Activated naive CD8-positive, alpha-beta T cell treated with anti-CD3 and anti-CD28 coated beads, Interleukin-2, amount 50 U/mL, for 24 hours (primary cell): ENCODE measurements around the gene CCDC27.

Experiments
- ATAC-seq: fragments of 150-1000 bp; cut with Tn5 transposase; one replicate; pipeline ENCODE4 v1.10.0; 2021
- DNase-seq: peaks from one replicate; pipeline ENCODE4 v3.0.0; 2021
- H3K27ac Mint-ChIP-seq: one replicate; pipeline ENCODE4 v1.8.0; 2021; ENCODE audit warnings: mild to moderate bottlenecking, mixed read lengths
- H3K27me3 Mint-ChIP-seq: one replicate; pipeline ENCODE4 v1.8.0; 2021; ENCODE audit warnings: mixed read lengths
- H3K36me3 Mint-ChIP-seq: one replicate; pipeline ENCODE4 v1.8.0; 2021; ENCODE audit warnings: low read depth, mixed read lengths
- H3K4me1 Mint-ChIP-seq: one replicate; pipeline ENCODE4 v1.8.0; 2021; ENCODE audit warnings: mixed read lengths
- H3K4me3 Mint-ChIP-seq: one replicate; pipeline ENCODE4 v1.8.0; 2021; ENCODE audit warnings: mild to moderate bottlenecking, moderate library complexity, mixed read lengths
- H3K9me3 Mint-ChIP-seq: one replicate; pipeline ENCODE4 v1.8.0; 2021; ENCODE audit warnings: mixed read lengths

The CCDC27 gene

DNA sequence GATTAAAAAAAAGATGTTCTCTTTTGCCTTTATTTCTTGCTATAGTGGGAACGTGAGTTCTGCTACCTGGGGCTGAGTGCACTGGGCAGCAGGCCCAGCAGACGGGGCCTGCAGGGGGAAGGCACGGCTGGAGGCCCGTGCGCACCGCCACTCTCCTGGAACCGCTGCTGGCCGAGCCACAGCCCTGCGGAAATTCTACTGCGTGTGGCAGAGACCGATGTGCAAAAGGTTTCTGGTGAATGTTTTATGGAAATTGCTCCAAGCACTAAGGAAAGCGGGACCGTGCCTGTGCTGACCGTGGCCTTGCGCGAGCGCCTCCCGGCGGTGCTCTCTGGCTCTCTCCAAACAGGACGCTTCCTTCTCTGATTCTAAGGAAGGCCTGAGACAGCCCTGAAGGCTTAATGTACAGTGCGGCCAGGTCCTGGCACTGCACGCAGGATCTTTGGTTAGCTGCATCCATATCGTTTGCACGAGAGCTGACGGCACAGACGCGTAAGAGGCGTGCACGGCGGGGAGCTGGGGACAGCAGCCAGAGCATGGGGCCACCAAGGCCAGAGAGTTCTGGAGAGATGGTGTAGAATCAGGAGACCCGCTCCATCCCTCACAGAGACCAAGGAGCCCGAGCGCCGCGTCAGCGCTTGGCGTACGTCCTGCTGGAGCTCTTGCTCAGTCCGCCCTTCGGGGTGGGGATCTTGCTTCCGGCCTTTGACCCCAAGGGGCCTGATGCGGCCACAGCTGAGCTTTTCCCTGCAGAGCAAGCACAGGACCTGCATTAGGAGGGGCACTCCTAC, 62.7 kb downstream of the CCDC27 start:
- DNase-seq (no peak), ATAC-seq (no peak)
- Mint-ChIP-seq H3K4me1 (peaks cover 4% of the 10 kb centered on the region), H3K4me3 (no peak overlapping the region), H3K27me3 (no peaks in the 10 kb centered on the region), H3K36me3 (peaks cover 6% of the 10 kb centered on the region), H3K9me3 (no peaks in the 10 kb centered on the region), H3K27ac (no peak overlapping the region)

DNA sequence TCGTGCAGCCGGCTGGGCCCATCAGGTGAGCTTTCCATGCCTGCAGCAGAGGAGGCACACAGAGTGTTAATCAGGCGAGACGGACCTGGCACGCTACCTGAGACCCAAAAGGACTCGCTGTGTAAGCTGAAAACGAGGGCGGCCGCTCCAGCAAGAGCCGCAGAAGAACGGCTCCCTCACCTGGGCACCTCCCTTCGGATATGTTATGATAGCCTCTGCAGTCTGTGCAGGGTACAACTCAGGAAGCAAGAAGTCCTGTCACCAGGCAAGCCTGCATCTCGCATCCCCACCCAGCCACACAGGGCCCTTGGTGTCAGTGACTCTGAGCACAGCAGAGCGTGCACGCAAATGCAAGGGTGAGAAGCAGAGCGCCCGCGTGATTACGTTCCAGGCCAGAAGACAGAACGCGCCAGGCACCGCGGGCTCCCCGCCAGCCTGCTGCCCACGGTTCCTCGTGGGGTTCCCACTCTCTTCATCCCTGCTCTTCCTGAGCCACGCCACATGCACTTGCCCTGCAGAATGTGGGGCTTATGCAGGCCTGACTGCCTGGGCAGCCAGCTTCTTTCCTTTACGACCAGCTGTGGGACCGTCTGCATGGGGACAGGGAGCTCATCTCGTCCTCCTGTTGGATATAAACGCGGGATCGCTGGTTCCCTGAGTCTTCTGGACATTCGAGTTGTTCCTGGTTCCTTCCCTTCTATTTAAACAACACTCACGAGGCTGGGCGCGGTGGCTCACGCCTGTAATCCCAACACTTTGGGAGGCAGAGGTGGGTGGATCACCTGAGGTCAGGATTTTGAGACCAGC, 64.3 kb downstream of the CCDC27 start:
- Mint-ChIP-seq H3K36me3 (peaks cover 7% of the 10 kb centered on the region), H3K9me3 (no peaks in the 10 kb centered on the region), H3K4me1 (no peaks in the 10 kb centered on the region), H3K27ac (no peak overlapping the region), H3K27me3 (no peaks in the 10 kb centered on the region), H3K4me3 (no peak overlapping the region)
- ATAC-seq (no peak), DNase-seq (no peak)

- ATAC-seq (no peak), DNase-seq (no peak)
- Mint-ChIP-seq H3K4me1 (no peaks in the 10 kb centered on the region), H3K27me3 (no peaks in the 10 kb centered on the region), H3K27ac (no peak overlapping the region), H3K4me3 (no peak overlapping the region), H3K9me3 (no peaks in the 10 kb centered on the region), H3K36me3 (peaks cover 10% of the 10 kb centered on the region)
Measured at GRCh38 chr1:3817138-3817740, 65.0 kb downstream of the CCDC27 start.

DNA sequence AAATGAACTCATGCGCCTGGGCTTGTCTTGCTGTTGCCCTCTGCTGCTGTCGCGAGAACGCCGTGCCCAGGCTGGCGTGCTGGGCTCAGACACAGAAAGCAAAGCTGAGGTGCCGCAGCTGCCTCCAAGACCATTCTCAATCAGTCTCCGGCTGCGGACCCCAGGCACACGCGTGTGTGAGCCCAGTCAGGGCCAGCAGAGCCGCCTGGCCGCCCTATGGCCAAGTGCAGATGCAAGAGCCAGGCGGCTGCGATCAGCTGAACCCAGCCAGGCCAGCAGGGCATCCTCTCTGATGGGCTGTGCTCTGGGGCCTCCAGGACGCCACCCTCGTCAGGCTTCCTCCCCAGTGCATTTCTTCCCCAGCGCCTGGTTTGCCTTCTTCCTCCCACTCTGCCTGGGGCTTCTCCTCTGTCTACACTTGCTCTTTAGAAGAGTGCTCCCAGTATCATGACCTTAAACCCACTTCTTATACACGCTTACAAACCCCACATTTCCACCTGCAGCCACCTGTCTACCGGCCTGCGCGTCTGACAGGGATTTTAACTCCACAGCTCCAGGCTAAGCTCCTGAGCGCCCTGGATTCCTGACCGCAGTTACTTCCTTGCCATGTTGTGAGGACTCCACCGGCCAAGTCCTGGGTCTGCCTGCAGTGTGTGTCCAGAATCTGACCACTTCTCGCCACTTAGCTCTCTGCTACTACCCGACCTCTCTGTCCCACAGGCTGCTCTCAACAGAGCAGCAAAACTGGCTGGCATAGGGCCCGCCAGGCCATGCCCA, 65.8 kb downstream of the CCDC27 start:
- ATAC-seq (no peak), DNase-seq (no peak)
- Mint-ChIP-seq H3K27ac (no peak overlapping the region), H3K4me1 (no peaks in the 10 kb centered on the region), H3K9me3 (no peaks in the 10 kb centered on the region), H3K27me3 (no peaks in the 10 kb centered on the region), H3K4me3 (no peak overlapping the region), H3K36me3 (peaks cover 10% of the 10 kb centered on the region)

- Mint-ChIP-seq H3K36me3 (peaks cover 12% of the 10 kb centered on the region), H3K9me3 (no peaks in the 10 kb centered on the region), H3K27ac (no peak overlapping the region), H3K4me3 (no peak overlapping the region), H3K27me3 (no peaks in the 10 kb centered on the region), H3K4me1 (no peaks in the 10 kb centered on the region)
- DNase-seq (no peak), ATAC-seq (no peak)
Measured at GRCh38 chr1:3819771-3820200, 67.5 kb downstream of the CCDC27 start.

- Mint-ChIP-seq H3K36me3 (peaks cover 12% of the 10 kb centered on the region), H3K27ac (no peak overlapping the region), H3K9me3 (no peaks in the 10 kb centered on the region), H3K4me1 (no peaks in the 10 kb centered on the region), H3K4me3 (no peak overlapping the region), H3K27me3 (no peaks in the 10 kb centered on the region)
- ATAC-seq (no peak), DNase-seq (no peak)
Measured at GRCh38 chr1:3820316-3820715, 68.1 kb downstream of the CCDC27 start.

GRCh38 chr1:3821004-3821403, 68.8 kb downstream of the CCDC27 start:
- Mint-ChIP-seq H3K9me3 (no peaks in the 10 kb centered on the region), H3K27ac (no peak overlapping the region), H3K27me3 (no peaks in the 10 kb centered on the region), H3K4me3 (no peak overlapping the region), H3K36me3 (peaks cover 12% of the 10 kb centered on the region), H3K4me1 (no peaks in the 10 kb centered on the region)
- no peak for ATAC-seq
- no peak for DNase-seq
